GM12892 (cell line): ENCODE measurements around the gene DNTT.

ENCODE experiments used
- POLR2A ChIP-seq: IDR thresholded peaks from 2 replicates; pipeline ENCODE4 v1.6.1; 2011; ENCODE audit warnings: low read depth, low read length, control low read depth
- POLR2AphosphoS5 ChIP-seq: IDR thresholded peaks from 2 replicates; pipeline ENCODE4 v1.6.1; 2011; ENCODE audit warnings: low read depth, low read length, control low read depth
- TAF1 ChIP-seq: IDR thresholded peaks from 2 replicates; pipeline ENCODE4 v1.6.1; 2011; ENCODE audit warnings: low read depth, mild to moderate bottlenecking, control low read depth, low read length, borderline replicate concordance

GRCh38 chr10:96257944-96258343 is 46.3 kb upstream of the DNTT start:
- TF ChIP-seq POLR2A = no peak
- TF ChIP-seq POLR2AphosphoS5 = no peak
- TF ChIP-seq TAF1 = no peak
